HG02610 (cell line): ENCODE measurements around the gene SNCA.
A peak's percentile ranks its signal among the peaks of the same experiment; 100 is the strongest.

Experiments used
- ATAC-seq: cut with Tn5 transposase; IDR thresholded peaks from one replicate; pipeline ENCODE4 v1.9.1; 2021; ENCODE audit warnings: mild to moderate bottlenecking, moderate library complexity; ENCODE audit not compliant: unreplicated experiment

Gene SNCA

GRCh38 chr4:89836897-89837384 is at the start of gene SNCA:
Gene SNCA (minus strand): TSS chr4:89837161. CDS start chr4:89835667, 1,494 bp downstream.
- ATAC-seq: no peak

- no peak for ATAC-seq
Observed at GRCh38 chr4:89879215-89879614, 42.3 kb upstream of the SNCA start.

- no peak for ATAC-seq
Observed at GRCh38 chr4:89878611-89879010, 41.6 kb upstream of the SNCA start.

GRCh38 chr4:89876548-89876947 is 39.6 kb upstream of the SNCA start:
- ATAC-seq: no peak

- no peak for ATAC-seq
Observed at GRCh38 chr4:89871211-89871610, 34.2 kb upstream of the SNCA start.

- no peak for ATAC-seq
Observed at GRCh38 chr4:89868999-89869589, 32.1 kb upstream of the SNCA start.

- ATAC-seq: no peak
Observed at GRCh38 chr4:89868276-89868675, 31.3 kb upstream of the SNCA start.

GRCh38 chr4:89863533-89863932 is 26.6 kb upstream of the SNCA start:
- no peak for ATAC-seq

- no peak for ATAC-seq
Observed at GRCh38 chr4:89860971-89861370, 24.0 kb upstream of the SNCA start.

- no peak for ATAC-seq
Observed at GRCh38 chr4:89855236-89855635, 18.3 kb upstream of the SNCA start.

GRCh38 chr4:89847571-89848325 is 10.8 kb upstream of the SNCA start:
- ATAC-seq: no peak

- no peak for ATAC-seq
Observed at GRCh38 chr4:89839558-89839957, 2.6 kb upstream of the SNCA start.

GRCh38 chr4:89837993-89838390 is 1.0 kb upstream of the SNCA start:
- no peak for ATAC-seq

GRCh38 chr4:89837385-89837992 is 528 bp upstream of the SNCA start:
- ATAC-seq: no peak

- no peak for ATAC-seq
Observed at GRCh38 chr4:89836031-89836745, 773 bp downstream of the SNCA start.

GRCh38 chr4:89835413-89835812 is 1.5 kb downstream of the SNCA start:
- no peak for ATAC-seq

GRCh38 chr4:89834486-89835209 is 2.3 kb downstream of the SNCA start:
- no peak for ATAC-seq

- peak; percentile 90 for ATAC-seq
Observed at GRCh38 chr4:89829470-89830138, 7.4 kb downstream of the SNCA start.

- no peak for ATAC-seq
Observed at GRCh38 chr4:89823416-89823815, 13.5 kb downstream of the SNCA start.

- ATAC-seq: no peak
Observed at GRCh38 chr4:89821612-89822011, 15.3 kb downstream of the SNCA start.
